IPS-15b (cell line): Measurements from ENCODE around the gene TBC1D19.

Experiments used
- H3K27me3 ChIP-seq: one replicate; pipeline ENCODE4 v1.6.1; 2013; ENCODE audit warnings: low read length; ENCODE audit not compliant: control insufficient read depth, insufficient read depth
- H3K36me3 ChIP-seq: one replicate; pipeline ENCODE4 v1.6.1; 2013; ENCODE audit warnings: low read length; ENCODE audit not compliant: control insufficient read depth, insufficient read depth
- H3K4me1 ChIP-seq: one replicate; pipeline ENCODE4 v1.6.1; 2013; ENCODE audit warnings: mild to moderate bottlenecking, low read length; ENCODE audit not compliant: control insufficient read depth, insufficient read depth
- H3K4me3 ChIP-seq: one replicate; pipeline ENCODE4 v1.5.1; 2013; ENCODE audit warnings: low read depth, low read length
- H3K9ac ChIP-seq: one replicate; pipeline ENCODE4 v1.6.1; 2013; ENCODE audit warnings: low read depth, mild to moderate bottlenecking, low read length
- H3K9me3 ChIP-seq: one replicate; pipeline ENCODE4 v1.6.1; 2013; ENCODE audit warnings: mild to moderate bottlenecking, low read length; ENCODE audit not compliant: control insufficient read depth, insufficient read depth

The TBC1D19 gene

GRCh38 chr4:26723216-26723615 lies 139.3 kb downstream of the TBC1D19 start:
- H3K4me1 ChIP-seq: no peaks in the 10 kb centered on the region
- no peaks in the 10 kb centered on the region for H3K9me3 ChIP-seq
- H3K4me3 ChIP-seq: no peak overlapping the region
- H3K36me3 ChIP-seq: no peaks in the 10 kb centered on the region
- no peaks in the 10 kb centered on the region for H3K27me3 ChIP-seq
- H3K9ac ChIP-seq: no peak overlapping the region

GRCh38 chr4:26724534-26724933 lies 140.7 kb downstream of the TBC1D19 start:
- no peaks in the 10 kb centered on the region for H3K9me3 ChIP-seq
- H3K27me3 ChIP-seq: no peaks in the 10 kb centered on the region
- H3K4me3 ChIP-seq: no peak overlapping the region
- no peaks in the 10 kb centered on the region for H3K36me3 ChIP-seq
- no peak overlapping the region for H3K9ac ChIP-seq
- no peaks in the 10 kb centered on the region for H3K4me1 ChIP-seq

GRCh38 chr4:26726655-26727387 lies 142.9 kb downstream of the TBC1D19 start:
- H3K4me1 ChIP-seq: no peaks in the 10 kb centered on the region
- no peak overlapping the region for H3K9ac ChIP-seq
- no peaks in the 10 kb centered on the region for H3K9me3 ChIP-seq
- H3K36me3 ChIP-seq: no peaks in the 10 kb centered on the region
- no peaks in the 10 kb centered on the region for H3K27me3 ChIP-seq
- no peak overlapping the region for H3K4me3 ChIP-seq

GRCh38 chr4:26727844-26728243 lies 144.0 kb downstream of the TBC1D19 start:
- no peak overlapping the region for H3K9ac ChIP-seq
- no peaks in the 10 kb centered on the region for H3K36me3 ChIP-seq
- H3K4me1 ChIP-seq: no peaks in the 10 kb centered on the region
- no peak overlapping the region for H3K4me3 ChIP-seq
- H3K9me3 ChIP-seq: no peaks in the 10 kb centered on the region
- no peaks in the 10 kb centered on the region for H3K27me3 ChIP-seq

- Histone ChIP-seq H3K36me3 (no peaks in the 10 kb centered on the region), H3K9me3 (no peaks in the 10 kb centered on the region), H3K9ac (no peak overlapping the region), H3K4me3 (no peak overlapping the region), H3K4me1 (no peaks in the 10 kb centered on the region), H3K27me3 (no peaks in the 10 kb centered on the region)
Measured at GRCh38 chr4:26729027-26729426, 145.1 kb downstream of the TBC1D19 start.

GRCh38 chr4:26729547-26729946 lies 145.7 kb downstream of the TBC1D19 start:
- H3K27me3 ChIP-seq: no peaks in the 10 kb centered on the region
- no peaks in the 10 kb centered on the region for H3K9me3 ChIP-seq
- H3K4me1 ChIP-seq: no peaks in the 10 kb centered on the region
- no peak overlapping the region for H3K9ac ChIP-seq
- H3K36me3 ChIP-seq: no peaks in the 10 kb centered on the region
- H3K4me3 ChIP-seq: no peak overlapping the region

GRCh38 chr4:26731351-26732035 lies 147.6 kb downstream of the TBC1D19 start:
- no peaks in the 10 kb centered on the region for H3K4me1 ChIP-seq
- no peaks in the 10 kb centered on the region for H3K9me3 ChIP-seq
- H3K9ac ChIP-seq: no peak overlapping the region
- no peaks in the 10 kb centered on the region for H3K36me3 ChIP-seq
- H3K27me3 ChIP-seq: no peaks in the 10 kb centered on the region
- H3K4me3 ChIP-seq: no peak overlapping the region

- Histone ChIP-seq H3K36me3 (no peaks in the 10 kb centered on the region), H3K4me1 (no peaks in the 10 kb centered on the region), H3K9ac (no peak overlapping the region), H3K27me3 (no peaks in the 10 kb centered on the region), H3K9me3 (no peaks in the 10 kb centered on the region), H3K4me3 (no peak overlapping the region)
Measured at GRCh38 chr4:26732356-26732755, 148.5 kb downstream of the TBC1D19 start.

GRCh38 chr4:26736621-26737020 lies 152.7 kb downstream of the TBC1D19 start:
- H3K4me3 ChIP-seq: no peak overlapping the region
- H3K9ac ChIP-seq: no peak overlapping the region
- no peaks in the 10 kb centered on the region for H3K27me3 ChIP-seq
- H3K36me3 ChIP-seq: no peaks in the 10 kb centered on the region
- H3K9me3 ChIP-seq: no peaks in the 10 kb centered on the region
- H3K4me1 ChIP-seq: no peaks in the 10 kb centered on the region

GRCh38 chr4:26737385-26737784 lies 153.5 kb downstream of the TBC1D19 start:
- Histone ChIP-seq H3K36me3 (no peaks in the 10 kb centered on the region), H3K27me3 (no peaks in the 10 kb centered on the region), H3K9me3 (no peaks in the 10 kb centered on the region), H3K9ac (no peak overlapping the region), H3K4me3 (no peak overlapping the region), H3K4me1 (no peaks in the 10 kb centered on the region)

- H3K4me1 ChIP-seq: no peaks in the 10 kb centered on the region
- no peaks in the 10 kb centered on the region for H3K9me3 ChIP-seq
- H3K27me3 ChIP-seq: no peaks in the 10 kb centered on the region
- no peak overlapping the region for H3K9ac ChIP-seq
- H3K36me3 ChIP-seq: no peaks in the 10 kb centered on the region
- H3K4me3 ChIP-seq: no peak overlapping the region
Measured at GRCh38 chr4:26741491-26741871, 157.6 kb downstream of the TBC1D19 start.

- Histone ChIP-seq H3K27me3 (no peaks in the 10 kb centered on the region), H3K4me3 (no peak overlapping the region), H3K36me3 (no peaks in the 10 kb centered on the region), H3K4me1 (no peaks in the 10 kb centered on the region), H3K9me3 (no peaks in the 10 kb centered on the region), H3K9ac (no peak overlapping the region)
Measured at GRCh38 chr4:26746802-26747213, 162.9 kb downstream of the TBC1D19 start.
